Measurements from ENCODE around the gene PTPDC1.

Gene PTPDC1

DNA sequence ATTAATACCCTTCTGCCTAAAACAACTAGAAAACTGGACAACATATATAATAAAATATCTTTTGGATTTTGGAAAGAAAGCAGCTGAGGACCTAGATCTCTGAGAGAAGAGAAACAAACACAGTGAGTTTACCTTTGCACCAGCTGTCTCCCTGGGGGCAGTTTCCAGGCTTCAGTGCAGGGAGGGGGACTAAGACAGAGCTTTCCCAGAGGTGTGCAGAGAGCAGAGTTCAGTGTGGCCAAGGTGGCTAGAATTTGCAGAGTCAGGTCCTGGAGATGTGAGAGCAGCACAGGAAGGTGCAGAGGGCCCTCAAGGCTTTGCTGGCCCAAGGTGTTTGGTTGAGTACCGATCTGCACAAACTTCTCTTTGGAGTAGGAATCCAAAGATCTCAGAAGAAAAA, 26.3 kb upstream of the PTPDC1 start:
- H3K4me3 ChIP-seq (ENCODE audit: low read depth, low read length) = no peak overlapping the region
- TF ChIP-seq, protein P1, sequence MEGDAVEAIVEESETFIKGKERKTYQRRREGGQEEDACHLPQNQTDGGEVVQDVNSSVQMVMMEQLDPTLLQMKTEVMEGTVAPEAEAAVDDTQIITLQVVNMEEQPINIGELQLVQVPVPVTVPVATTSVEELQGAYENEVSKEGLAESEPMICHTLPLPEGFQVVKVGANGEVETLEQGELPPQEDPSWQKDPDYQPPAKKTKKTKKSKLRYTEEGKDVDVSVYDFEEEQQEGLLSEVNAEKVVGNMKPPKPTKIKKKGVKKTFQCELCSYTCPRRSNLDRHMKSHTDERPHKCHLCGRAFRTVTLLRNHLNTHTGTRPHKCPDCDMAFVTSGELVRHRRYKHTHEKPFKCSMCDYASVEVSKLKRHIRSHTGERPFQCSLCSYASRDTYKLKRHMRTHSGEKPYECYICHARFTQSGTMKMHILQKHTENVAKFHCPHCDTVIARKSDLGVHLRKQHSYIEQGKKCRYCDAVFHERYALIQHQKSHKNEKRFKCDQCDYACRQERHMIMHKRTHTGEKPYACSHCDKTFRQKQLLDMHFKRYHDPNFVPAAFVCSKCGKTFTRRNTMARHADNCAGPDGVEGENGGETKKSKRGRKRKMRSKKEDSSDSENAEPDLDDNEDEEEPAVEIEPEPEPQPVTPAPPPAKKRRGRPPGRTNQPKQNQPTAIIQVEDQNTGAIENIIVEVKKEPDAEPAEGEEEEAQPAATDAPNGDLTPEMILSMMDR (IDR thresholded peaks at IDR 0.05; ENCODE audit: low read depth, low read length) = no peak

DNA sequence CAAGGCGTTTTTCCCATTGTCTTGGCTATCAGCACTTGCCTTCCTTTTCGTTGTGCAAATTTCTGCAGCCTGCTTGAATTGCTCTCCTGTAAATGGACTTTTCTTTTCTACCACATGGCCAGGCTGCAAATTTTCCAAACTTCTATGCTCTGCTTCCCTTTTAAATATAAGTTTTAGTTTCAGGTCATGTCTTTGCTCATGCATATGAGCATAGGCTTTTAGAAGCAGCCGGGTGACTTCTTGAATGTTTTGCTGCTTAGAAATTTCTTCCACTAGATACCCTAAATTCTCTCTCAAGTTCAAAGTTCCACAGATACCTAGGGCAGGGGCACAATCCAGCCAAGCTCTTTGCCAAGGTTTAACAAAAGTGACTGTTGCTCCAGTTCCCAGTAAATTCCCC, 22.4 kb upstream of the PTPDC1 start:
- H3K4me3 ChIP-seq (ENCODE audit: low read depth, low read length) = no peak overlapping the region
- TF ChIP-seq, protein P1 (IDR thresholded peaks at IDR 0.05; ENCODE audit: low read depth, low read length) = no peak

DNA sequence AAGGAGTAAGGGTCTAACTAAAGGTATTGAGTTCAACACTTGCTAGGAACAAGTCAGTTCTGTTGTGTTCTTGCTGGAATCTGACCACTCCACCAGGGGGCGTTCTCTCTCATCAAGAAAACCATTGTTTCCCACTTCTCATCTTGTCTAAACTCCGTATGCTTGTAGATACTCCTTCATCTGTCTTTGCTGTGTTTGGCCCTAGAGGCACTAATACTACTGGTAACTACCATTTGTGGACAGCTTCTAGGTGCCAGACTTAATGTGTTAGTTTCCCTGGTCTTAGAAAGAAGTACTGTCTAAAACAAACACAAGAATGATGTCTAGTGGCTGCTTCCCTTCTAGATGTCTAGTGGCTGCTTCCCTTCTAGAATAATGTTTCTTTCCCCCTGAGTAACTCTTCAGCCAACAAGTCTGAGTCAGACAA, 18.7 kb upstream of the PTPDC1 start:
- TF ChIP-seq, protein P1 (IDR thresholded peaks at IDR 0.05; ENCODE audit: low read depth, low read length) = peak; percentile 71
- no peak overlapping the region for H3K4me3 ChIP-seq (ENCODE audit: low read depth, low read length)

DNA sequence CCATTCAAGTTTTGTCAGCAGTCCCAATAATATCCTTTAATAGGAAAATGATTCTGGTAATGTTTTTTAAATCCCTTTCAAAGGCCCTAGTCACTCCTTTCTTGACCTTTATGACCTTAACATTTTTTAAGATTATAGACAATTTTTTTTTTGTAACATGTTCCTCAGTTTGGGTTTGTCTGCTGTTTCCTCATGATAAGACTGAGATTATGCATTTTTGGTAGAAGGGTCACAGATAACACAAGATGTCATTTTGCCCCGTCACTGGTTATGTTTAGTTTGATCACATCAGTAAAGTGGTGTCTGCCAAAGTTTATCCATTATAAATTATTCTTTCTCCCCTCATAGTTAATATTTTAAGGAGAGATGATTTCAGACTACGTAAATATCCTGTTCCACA, 16.0 kb upstream of the PTPDC1 start:
- H3K4me3 ChIP-seq (ENCODE audit: low read depth, low read length) = no peak overlapping the region
- TF ChIP-seq, protein P1 (IDR thresholded peaks at IDR 0.05; ENCODE audit: low read depth, low read length) = no peak

DNA sequence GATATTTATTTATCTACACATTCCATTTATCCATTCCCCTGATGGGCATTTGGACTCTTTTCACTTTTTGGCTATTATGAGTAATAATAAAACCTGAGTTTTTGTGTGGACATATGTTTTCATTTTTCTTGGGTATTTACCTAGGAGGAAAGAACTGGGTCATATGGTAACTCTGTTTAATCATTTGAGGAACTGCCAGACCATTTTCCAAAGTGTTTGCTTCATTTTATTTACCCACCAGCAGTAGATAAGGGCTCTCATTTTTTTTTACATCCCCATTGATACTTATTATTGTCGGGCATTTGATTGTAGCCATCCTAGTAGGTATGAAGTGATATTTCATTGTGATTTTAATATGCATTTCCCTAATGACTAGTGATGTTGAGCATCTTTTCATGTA, 7.7 kb upstream of the PTPDC1 start:
- TF ChIP-seq, protein P1 (IDR thresholded peaks at IDR 0.05; ENCODE audit: low read depth, low read length) = no peak
- no peak overlapping the region for H3K4me3 ChIP-seq (ENCODE audit: low read depth, low read length)

DNA sequence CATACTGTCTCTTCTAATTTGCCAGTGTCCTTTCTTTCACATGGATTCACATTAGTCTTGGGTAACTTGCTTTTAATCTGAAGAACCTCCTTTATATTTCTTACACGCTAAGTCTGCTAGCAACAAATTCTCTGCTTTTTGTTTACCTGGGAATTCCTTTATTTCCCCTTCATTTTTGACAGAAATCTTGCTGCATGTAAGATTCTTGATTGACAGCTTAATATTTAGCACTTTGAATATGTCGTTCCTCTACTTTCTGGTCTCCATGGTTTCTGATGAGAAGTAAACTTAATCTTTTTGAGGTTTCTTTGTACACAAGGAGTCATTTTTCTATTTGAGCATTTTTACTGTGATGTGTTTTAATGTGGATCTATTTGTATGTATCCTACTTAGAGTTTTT, 6.2 kb upstream of the PTPDC1 start:
- TF ChIP-seq, protein P1 (IDR thresholded peaks at IDR 0.05; ENCODE audit: low read depth, low read length) = no peak
- no peak overlapping the region for H3K4me3 ChIP-seq (ENCODE audit: low read depth, low read length)

DNA sequence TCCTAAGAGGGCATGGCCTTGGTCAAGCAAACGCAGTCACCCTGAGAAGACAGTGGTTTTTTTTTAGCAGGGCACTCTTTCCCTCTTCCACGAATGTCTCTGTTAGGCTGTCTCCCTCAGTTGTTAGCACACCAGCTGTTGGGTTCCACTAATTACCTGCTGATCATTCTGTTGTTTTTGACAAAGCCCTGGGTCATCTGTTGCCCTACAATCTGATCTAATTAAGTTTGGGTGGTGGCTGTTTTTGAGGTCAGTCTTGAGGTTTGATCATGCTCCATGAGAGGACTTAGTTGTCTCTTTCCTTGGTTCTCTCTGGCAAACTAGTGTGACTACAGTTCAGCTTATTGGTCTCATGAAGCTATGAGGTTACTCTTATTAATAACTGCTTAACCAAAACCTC, 5.0 kb upstream of the PTPDC1 start:
- TF ChIP-seq, protein P1 (IDR thresholded peaks at IDR 0.05; ENCODE audit: low read depth, low read length) = no peak
- H3K4me3 ChIP-seq (ENCODE audit: low read depth, low read length) = no peak overlapping the region

Data from WI38 (cell line).